Mammary epithelial cell (primary cell): ENCODE measurements around the gene SMPD4.
"Not testable (repeated sequence)": the region's sequence is repeated elsewhere in the genome, so short reads cannot be mapped to it uniquely, and the experiment has no call there.

Experiments
- EZH2 ChIP-seq: IDR thresholded peaks from 2 replicates; pipeline ENCODE4 v1.6.1; 2012; ENCODE audit warnings: low read length, inconsistent platforms, borderline replicate concordance
- TF ChIP-seq, protein P1 (sequence below), 2 donors: IDR thresholded peaks in 1 of 2; conservative IDR thresholded peaks in 1 of 2; 2 replicates each; pipeline ENCODE4 v1.5.1; 2011 to 2012; ENCODE audit warnings: inconsistent platforms in 2 of 2, low read length in 2 of 2, mild to moderate bottlenecking in 2 of 2, control low read depth in 1 of 2, low read depth in 1 of 2; ENCODE audit not compliant: insufficient read depth in 1 of 2; ENCODE audit errors: extremely low read depth in 1 of 2

- TF ChIP-seq, protein P1, sequence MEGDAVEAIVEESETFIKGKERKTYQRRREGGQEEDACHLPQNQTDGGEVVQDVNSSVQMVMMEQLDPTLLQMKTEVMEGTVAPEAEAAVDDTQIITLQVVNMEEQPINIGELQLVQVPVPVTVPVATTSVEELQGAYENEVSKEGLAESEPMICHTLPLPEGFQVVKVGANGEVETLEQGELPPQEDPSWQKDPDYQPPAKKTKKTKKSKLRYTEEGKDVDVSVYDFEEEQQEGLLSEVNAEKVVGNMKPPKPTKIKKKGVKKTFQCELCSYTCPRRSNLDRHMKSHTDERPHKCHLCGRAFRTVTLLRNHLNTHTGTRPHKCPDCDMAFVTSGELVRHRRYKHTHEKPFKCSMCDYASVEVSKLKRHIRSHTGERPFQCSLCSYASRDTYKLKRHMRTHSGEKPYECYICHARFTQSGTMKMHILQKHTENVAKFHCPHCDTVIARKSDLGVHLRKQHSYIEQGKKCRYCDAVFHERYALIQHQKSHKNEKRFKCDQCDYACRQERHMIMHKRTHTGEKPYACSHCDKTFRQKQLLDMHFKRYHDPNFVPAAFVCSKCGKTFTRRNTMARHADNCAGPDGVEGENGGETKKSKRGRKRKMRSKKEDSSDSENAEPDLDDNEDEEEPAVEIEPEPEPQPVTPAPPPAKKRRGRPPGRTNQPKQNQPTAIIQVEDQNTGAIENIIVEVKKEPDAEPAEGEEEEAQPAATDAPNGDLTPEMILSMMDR (conservative IDR thresholded peaks at IDR 0.05 in 1 of 2, IDR thresholded peaks at IDR 0.05 in 1 of 2; ENCODE audit: extremely low read depth in 1 of 2, insufficient read depth in 1 of 2, low read depth in 1 of 2, low read length in 2 of 2): not testable (repeated sequence)
- TF ChIP-seq EZH2: not testable (repeated sequence)
These were observed 6.5 kb downstream of the SMPD4 start for GRCh38 chr2:130174866-130175265.
